ENCODE results near the gene GFM1.

DNA sequence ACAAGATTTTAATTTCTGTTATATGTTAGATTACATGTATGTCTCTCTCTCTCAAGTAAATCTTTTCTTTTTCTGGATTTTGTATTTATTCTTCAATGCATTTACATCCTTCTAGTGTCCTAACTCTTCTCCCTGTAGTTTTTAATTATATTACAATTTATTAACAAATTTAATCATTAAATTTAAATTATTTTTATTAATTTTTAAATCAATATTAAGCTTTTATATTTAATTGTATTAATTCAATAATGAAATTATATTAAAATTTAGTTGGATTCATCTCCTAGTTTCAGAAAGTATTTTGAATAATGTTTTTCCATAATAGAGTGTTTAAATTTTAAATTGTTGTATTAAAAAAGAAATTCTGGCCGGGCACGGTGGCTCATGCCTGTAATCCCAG lies 43.5 kb upstream of the GFM1 start:
- TF ChIP-seq SUZ12 (IDR thresholded peaks at IDR 0.05), result no peak
- TF ChIP-seq ZNF384 (IDR thresholded peaks at IDR 0.05), result no peak
- no peak for TF ChIP-seq SP1 (IDR thresholded peaks at IDR 0.05)
- TF ChIP-seq NFRKB (IDR thresholded peaks at IDR 0.05), result no peak
- TF ChIP-seq FOXM1 (IDR thresholded peaks at IDR 0.05; ENCODE audit: borderline replicate concordance), result no peak
- TF ChIP-seq PKNOX1 (IDR thresholded peaks at IDR 0.05), result no peak
- no peak for TF ChIP-seq HDGF (IDR thresholded peaks at IDR 0.05; ENCODE audit: borderline replicate concordance)
- no peak for TF ChIP-seq ARNT (IDR thresholded peaks at IDR 0.05)
- no peak for TF ChIP-seq LEF1 (IDR thresholded peaks at IDR 0.05; ENCODE audit: borderline replicate concordance)

All from HEK293T (cell line).